Measurements from ENCODE around the gene AGPS. TPM values are rescaled to one million over a fixed set of nuclear protein-coding genes. Genes with fewer than 3 reads are reported as not detected.
A peak's percentile ranks its signal among the peaks of the same experiment; 100 is the strongest.
"Not testable (repeated sequence)": the region's sequence is repeated elsewhere in the genome, so short reads cannot be mapped to it uniquely, and the experiment has no call there.

AGPS gene
- total and polyA plus RNA-seq, 7 experiments from 2014 or later, result 11.8 to 60.4 (median 21.8) TPM

GRCh38 chr2:177424120-177424519 is 31.5 kb downstream of the AGPS start:
- H3K36me3 ChIP-seq (ENCODE audit: control insufficient read depth in 2 of 3, insufficient read depth in 3 of 3, low read length in 3 of 3); H3K4me3 ChIP-seq (ENCODE audit: low read length); intact Hi-C loops (cut with micrococcal nuclease); H3K4me3 Mint-ChIP-seq; POLR2A ChIA-PET; H3K4me1 ChIP-seq (ENCODE audit: control insufficient read depth in 2 of 2, insufficient read depth in 2 of 2, low read length in 2 of 2); ATAC-seq; H3K27me3 Mint-ChIP-seq; H3K27ac Mint-ChIP-seq; H3K27ac ChIP-seq (ENCODE audit: low read depth, low read length); DNase-seq; H3K27me3 ChIP-seq (ENCODE audit: control insufficient read depth in 2 of 2, insufficient read depth in 2 of 2, low read length in 2 of 2); CTCF ChIA-PET: not testable (repeated sequence)
- Mint-ChIP-seq H3K4me1 (peaks cover 18 to 49% (median 26%) of the 10 kb centered on the region in 7 donors), H3K36me3 (peaks cover 40 to 68% (median 56%) of the 10 kb centered on the region in 5 donors), H3K9me3 (peaks cover 18 to 48% (median 36%) of the 10 kb centered on the region in 11 donors)
- peaks cover 0 to 13% (median 0%) of the 10 kb centered on the region in 3 experiments for H3K9me3 ChIP-seq (ENCODE audit: control insufficient read depth in 2 of 3, low read length in 3 of 3)

- H3K36me3 ChIP-seq (ENCODE audit: control insufficient read depth in 2 of 3, insufficient read depth in 3 of 3, low read length in 3 of 3); H3K27ac Mint-ChIP-seq; H3K27me3 Mint-ChIP-seq; H3K4me3 ChIP-seq (ENCODE audit: low read length); DNase-seq; H3K27me3 ChIP-seq (ENCODE audit: control insufficient read depth in 2 of 2, insufficient read depth in 2 of 2, low read length in 2 of 2); ATAC-seq; H3K4me1 ChIP-seq (ENCODE audit: control insufficient read depth in 2 of 2, insufficient read depth in 2 of 2, low read length in 2 of 2); CTCF ChIA-PET; POLR2A ChIA-PET; H3K27ac ChIP-seq (ENCODE audit: low read depth, low read length); H3K4me3 Mint-ChIP-seq; intact Hi-C loops (cut with micrococcal nuclease): not testable (repeated sequence)
- Mint-ChIP-seq H3K4me1 (peaks cover 15 to 44% (median 23%) of the 10 kb centered on the region in 7 donors), H3K9me3 (peaks cover 18 to 52% (median 38%) of the 10 kb centered on the region in 11 donors), H3K36me3 (peaks cover 45 to 73% (median 61%) of the 10 kb centered on the region in 5 donors)
- H3K9me3 ChIP-seq (ENCODE audit: control insufficient read depth in 2 of 3, low read length in 3 of 3), result peaks cover 0 to 13% (median 0%) of the 10 kb centered on the region in 3 experiments
Measured at GRCh38 chr2:177424620-177425019, 32.0 kb downstream of the AGPS start.

- Mint-ChIP-seq H3K9me3 (peaks cover 18 to 71% (median 47%) of the 10 kb centered on the region in 11 donors), H3K4me1 (peaks cover 11 to 35% (median 23%) of the 10 kb centered on the region in 7 donors), H3K4me3 (peak overlapping the region in 1 of 10 donors; percentile 8), H3K27me3 (no peaks in the 10 kb centered on the region), H3K36me3 (peaks cover 48 to 78% (median 71%) of the 10 kb centered on the region in 5 donors), H3K27ac (no peak overlapping the region)
- ATAC-seq, result no peak
- ChIA-PET POLR2A (no interaction called here), CTCF (no interaction called here)
- H3K27me3 ChIP-seq (ENCODE audit: control insufficient read depth in 2 of 2, insufficient read depth in 2 of 2, low read length in 2 of 2), result no peaks in the 10 kb centered on the region
- H3K27ac ChIP-seq (ENCODE audit: low read depth, low read length), result no peak overlapping the region
- intact Hi-C loops (cut with micrococcal nuclease), result no loop called here
- no peak for DNase-seq
- peaks cover 0 to 36% (median 0%) of the 10 kb centered on the region in 3 experiments for H3K9me3 ChIP-seq (ENCODE audit: control insufficient read depth in 2 of 3, low read length in 3 of 3)
- H3K36me3 ChIP-seq (ENCODE audit: control insufficient read depth in 2 of 3, insufficient read depth in 3 of 3, low read length in 3 of 3), result peaks cover 0 to 10% (median 0%) of the 10 kb centered on the region in 3 experiments
- no peaks in the 10 kb centered on the region for H3K4me1 ChIP-seq (ENCODE audit: control insufficient read depth in 2 of 2, insufficient read depth in 2 of 2, low read length in 2 of 2)
- H3K4me3 ChIP-seq (ENCODE audit: low read length), result no peak overlapping the region
Measured at GRCh38 chr2:177427316-177427715, 34.7 kb downstream of the AGPS start.

- H3K4me3 ChIP-seq (ENCODE audit: low read length); DNase-seq; CTCF ChIA-PET; H3K27ac Mint-ChIP-seq; H3K36me3 ChIP-seq (ENCODE audit: control insufficient read depth in 2 of 3, insufficient read depth in 3 of 3, low read length in 3 of 3); H3K27me3 ChIP-seq (ENCODE audit: control insufficient read depth in 2 of 2, insufficient read depth in 2 of 2, low read length in 2 of 2); ATAC-seq; H3K27ac ChIP-seq (ENCODE audit: low read depth, low read length); H3K4me1 ChIP-seq (ENCODE audit: control insufficient read depth in 2 of 2, insufficient read depth in 2 of 2, low read length in 2 of 2); intact Hi-C loops (cut with micrococcal nuclease); H3K27me3 Mint-ChIP-seq; POLR2A ChIA-PET: not testable (repeated sequence)
- H3K9me3 ChIP-seq (ENCODE audit: control insufficient read depth in 2 of 3, low read length in 3 of 3), result peaks cover 0 to 36% (median 0%) of the 10 kb centered on the region in 3 experiments
- Mint-ChIP-seq H3K4me1 (peaks cover 10 to 34% (median 23%) of the 10 kb centered on the region in 7 donors), H3K9me3 (peaks cover 20 to 78% (median 52%) of the 10 kb centered on the region in 11 donors), H3K36me3 (peaks cover 53 to 83% (median 77%) of the 10 kb centered on the region in 5 donors), H3K4me3 (peak overlapping the region in 1 of 10 donors; percentile 10)
Measured at GRCh38 chr2:177427936-177428335, 35.4 kb downstream of the AGPS start.

GRCh38 chr2:177429688-177430325 is 37.2 kb downstream of the AGPS start:
- ATAC-seq (no peak), DNase-seq (no peak)
- Mint-ChIP-seq H3K36me3 (peaks cover 61 to 85% (median 80%) of the 10 kb centered on the region in 5 donors), H3K4me1 (peaks cover 8 to 25% (median 21%) of the 10 kb centered on the region in 7 donors), H3K4me3 (no peak overlapping the region), H3K27ac (no peak overlapping the region), H3K27me3 (no peaks in the 10 kb centered on the region), H3K9me3 (peaks cover 20 to 84% (median 56%) of the 10 kb centered on the region in 11 donors)
- Histone ChIP-seq H3K36me3 (ENCODE audit: control insufficient read depth in 2 of 3, insufficient read depth in 3 of 3, low read length in 3 of 3) (peaks cover 0 to 18% (median 0%) of the 10 kb centered on the region in 3 experiments), H3K4me1 (ENCODE audit: control insufficient read depth in 2 of 2, insufficient read depth in 2 of 2, low read length in 2 of 2) (no peaks in the 10 kb centered on the region), H3K27ac (ENCODE audit: low read depth, low read length) (no peak overlapping the region), H3K4me3 (ENCODE audit: low read length) (no peak overlapping the region), H3K27me3 (ENCODE audit: control insufficient read depth in 2 of 2, insufficient read depth in 2 of 2, low read length in 2 of 2) (no peaks in the 10 kb centered on the region), H3K9me3 (ENCODE audit: control insufficient read depth in 2 of 3, low read length in 3 of 3) (peaks cover 0 to 44% (median 0%) of the 10 kb centered on the region in 3 experiments)
- POLR2A ChIA-PET, result no interaction called here
- intact Hi-C loops (cut with micrococcal nuclease), result no loop called here
- CTCF ChIA-PET, result interaction anchor here (0.6 to 1.2 kb wide), 2 partner anchors 96 to 266 kb away, joined by 3 read pairs; no protein-coding TSS in a partner anchor

GRCh38 chr2:177430411-177430810 is 37.8 kb downstream of the AGPS start:
- peaks cover 58 to 85% (median 80%) of the 10 kb centered on the region in 5 donors for H3K36me3 Mint-ChIP-seq

More at GRCh38 chr2:177430411-177430810, 37.8 kb downstream of the AGPS start:
- Histone ChIP-seq H3K9me3 (ENCODE audit: control insufficient read depth in 2 of 3, low read length in 3 of 3) (peaks cover 0 to 44% (median 0%) of the 10 kb centered on the region in 3 experiments), H3K36me3 (ENCODE audit: control insufficient read depth in 2 of 3, insufficient read depth in 3 of 3, low read length in 3 of 3) (peaks cover 0 to 18% (median 0%) of the 10 kb centered on the region in 3 experiments), H3K27ac (ENCODE audit: low read depth, low read length) (no peak overlapping the region), H3K4me1 (ENCODE audit: control insufficient read depth in 2 of 2, insufficient read depth in 2 of 2, low read length in 2 of 2) (no peaks in the 10 kb centered on the region), H3K27me3 (ENCODE audit: control insufficient read depth in 2 of 2, insufficient read depth in 2 of 2, low read length in 2 of 2) (no peaks in the 10 kb centered on the region), H3K4me3 (ENCODE audit: low read length) (no peak overlapping the region)
- ATAC-seq (no peak), DNase-seq (no peak)
- ChIA-PET CTCF (interaction anchor here (1.2 kb wide), 1 partner anchor 97 kb away, joined by 3 read pairs; no protein-coding TSS in a partner anchor), POLR2A (no interaction called here)
- no peaks in the 10 kb centered on the region for H3K27me3 Mint-ChIP-seq
- no peak overlapping the region for H3K27ac Mint-ChIP-seq
- H3K4me1 Mint-ChIP-seq, result peaks cover 6 to 25% (median 17%) of the 10 kb centered on the region in 7 donors
- no peak overlapping the region for H3K4me3 Mint-ChIP-seq
- intact Hi-C loops (cut with micrococcal nuclease), result no loop called here
- H3K9me3 Mint-ChIP-seq, result peaks cover 20 to 80% (median 56%) of the 10 kb centered on the region in 11 donors

Measured in naive thymus-derived CD4-positive, alpha-beta T cell (primary cell).